Left ventricle myocardium inferior (tissue), 1 donor: Measurements from ENCODE around the gene ZNF561. TPM values are rescaled to one million over a fixed set of nuclear protein-coding genes. Genes with fewer than 3 reads are reported as not detected.

ENCODE experiments used
- DNase-seq: peaks from one replicate; pipeline ENCODE4 v3.0.0-alpha.2; 2020
- H3K27ac ChIP-seq: fragments of 200-600 bp; replicated peaks from 2 replicates; pipeline ENCODE4 v1.8.0; 2021
- H3K27me3 ChIP-seq: fragments of 200-600 bp; 2 replicates; pipeline ENCODE4 v1.8.0; 2021; ENCODE audit warnings: low read depth
- H3K36me3 ChIP-seq: fragments of 200-600 bp; 2 replicates; pipeline ENCODE4 v1.8.0; 2021
- H3K4me1 ChIP-seq: fragments of 200-600 bp; 2 replicates; pipeline ENCODE4 v1.8.0; 2021
- H3K4me3 ChIP-seq: fragments of 200-600 bp; 2 replicates; pipeline ENCODE4 v1.8.0; 2021; ENCODE audit warnings: mild to moderate bottlenecking, moderate library complexity
- H3K9me3 ChIP-seq: fragments of 200-600 bp; replicated peaks from 2 replicates; pipeline ENCODE4 v1.8.0; 2021
- CTCF ChIP-seq: fragments of 200-600 bp; IDR thresholded peaks from 2 replicates; pipeline ENCODE4 v1.8.0; 2021; ENCODE audit warnings: antibody characterized with exemption, mild to moderate bottlenecking, borderline replicate concordance
- intact Hi-C: fragments of 100-400 bp; cut with micrococcal nuclease; formaldehyde crosslinking; loops from one replicate; pipeline ENCODE4 v1.11.0; 2022
- total RNA-seq: library from RNA; stranded (reverse); fragmentation: NEBNext Ultra II Directional; extraction: Animal tissue kit (Norgen Biotek cat#: 25700); gene quantifications from one replicate; pipeline ENCODE4 v1.2.1, GENCODE V29; 2021
- donor health status: DM: no; HTN: yes; CAD: no; lungs with severe emphysema.

Gene ZNF561
- total RNA-seq, 1 donor from 2014 or later: 17.8 TPM

GRCh38 chr19:9570255-9570654 is 50.8 kb downstream of the ZNF561 start:
- H3K4me1 ChIP-seq: peaks cover 7% of the 10 kb centered on the region
- intact Hi-C loops: no loop called here
- no peaks in the 10 kb centered on the region for H3K27me3 ChIP-seq
- peaks cover 91% of the 10 kb centered on the region for H3K36me3 ChIP-seq
- H3K27ac ChIP-seq: no peak overlapping the region
- H3K9me3 ChIP-seq: peaks cover 100% of the 10 kb centered on the region
- H3K4me3 ChIP-seq: no peak overlapping the region
- TF ChIP-seq CTCF: no peak
- DNase-seq: no peak

GRCh38 chr19:9566729-9567128 is 54.3 kb downstream of the ZNF561 start:
- no peak overlapping the region for H3K27ac ChIP-seq
- intact Hi-C loops: no loop called here
- no peak for DNase-seq
- no peaks in the 10 kb centered on the region for H3K4me1 ChIP-seq
- no peak for TF ChIP-seq CTCF
- H3K4me3 ChIP-seq: no peak overlapping the region
- H3K36me3 ChIP-seq: peaks cover 99% of the 10 kb centered on the region
- H3K27me3 ChIP-seq: no peaks in the 10 kb centered on the region
- H3K9me3 ChIP-seq: peaks cover 100% of the 10 kb centered on the region

GRCh38 chr19:9565900-9566705 is 54.9 kb downstream of the ZNF561 start:
- Histone ChIP-seq H3K27ac (no peak overlapping the region), H3K27me3 (no peaks in the 10 kb centered on the region), H3K36me3 (peaks cover 100% of the 10 kb centered on the region), H3K4me1 (no peaks in the 10 kb centered on the region), H3K9me3 (peaks cover 100% of the 10 kb centered on the region), H3K4me3 (no peak overlapping the region)
- no peak for DNase-seq
- TF ChIP-seq CTCF: no peak
- intact Hi-C loops: no loop called here

Other genes starting within 250 kb of the ZNF561 start
- 8.8 TPM for gene ZNF266, start 185.7 kb downstream of the ZNF561 start, total RNA-seq
- 0.16 TPM for gene ZNF560, start 122.6 kb downstream of the ZNF561 start, total RNA-seq
- 14.1 TPM for gene ZNF426, start 82.6 kb downstream of the ZNF561 start, total RNA-seq
- 18.0 TPM for gene ZNF121, start 36.7 kb downstream of the ZNF561 start, total RNA-seq
- 19.5 TPM for gene ZNF562, start 53.9 kb upstream of the ZNF561 start, total RNA-seq
- 6.9 TPM for gene ZNF846, start 147.5 kb upstream of the ZNF561 start, total RNA-seq
- 10.0 TPM for gene FBXL12, start 197.8 kb upstream of the ZNF561 start, total RNA-seq
- 538 TPM for gene UBL5, start 206.7 kb upstream of the ZNF561 start, total RNA-seq
- 98.4 TPM for gene PIN1, start 214.1 kb upstream of the ZNF561 start, total RNA-seq